Measurements from ENCODE around the gene LBH.

Gene LBH

GRCh38 chr2:30272286-30272685, 41.0 kb downstream of the LBH start:
- no peak for DNase-seq (ENCODE audit: low read depth in 1 of 2, low spot score in 1 of 2)

GRCh38 chr2:30272761-30273573, 41.6 kb downstream of the LBH start:
- DNase-seq (ENCODE audit: low read depth in 1 of 2, low spot score in 1 of 2): peak in 1 of 2 donors; percentile 51

DNA sequence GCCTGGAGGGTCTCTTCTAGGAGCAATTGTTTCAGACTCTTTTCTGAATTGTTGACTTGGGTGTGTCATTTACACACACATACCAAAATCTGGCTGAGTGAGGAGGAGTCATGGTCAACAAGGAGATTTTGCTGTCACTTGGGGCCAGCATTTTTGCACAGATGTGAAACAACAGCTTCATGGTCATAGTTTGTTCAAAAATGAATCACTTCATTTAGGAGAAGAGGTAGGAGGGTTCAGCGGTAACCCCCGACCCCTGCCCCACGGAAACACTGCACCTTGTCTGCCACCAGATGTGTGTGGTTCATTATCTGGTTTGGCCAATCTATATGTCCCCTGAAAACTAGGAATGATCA, 42.2 kb downstream of the LBH start:
- DNase-seq (ENCODE audit: low read depth in 1 of 2, low spot score in 1 of 2): no peak

GRCh38 chr2:30275256-30275655, 43.9 kb downstream of the LBH start:
- DNase-seq (ENCODE audit: low read depth in 1 of 2, low spot score in 1 of 2): no peak

GRCh38 chr2:30276455-30276911, 45.1 kb downstream of the LBH start:
- no peak for DNase-seq (ENCODE audit: low read depth in 1 of 2, low spot score in 1 of 2)

- no peak for DNase-seq (ENCODE audit: low read depth in 1 of 2, low spot score in 1 of 2)
Measured at GRCh38 chr2:30277582-30277981, 46.2 kb downstream of the LBH start.

GRCh38 chr2:30278419-30278818, 47.1 kb downstream of the LBH start:
- no peak for DNase-seq (ENCODE audit: low read depth in 1 of 2, low spot score in 1 of 2)

- DNase-seq (ENCODE audit: low read depth in 1 of 2, low spot score in 1 of 2): no peak
Measured at GRCh38 chr2:30280596-30281434, 49.5 kb downstream of the LBH start.

GRCh38 chr2:30282081-30282480, 50.7 kb downstream of the LBH start:
- DNase-seq (ENCODE audit: low read depth in 1 of 2, low spot score in 1 of 2): no peak

DNA sequence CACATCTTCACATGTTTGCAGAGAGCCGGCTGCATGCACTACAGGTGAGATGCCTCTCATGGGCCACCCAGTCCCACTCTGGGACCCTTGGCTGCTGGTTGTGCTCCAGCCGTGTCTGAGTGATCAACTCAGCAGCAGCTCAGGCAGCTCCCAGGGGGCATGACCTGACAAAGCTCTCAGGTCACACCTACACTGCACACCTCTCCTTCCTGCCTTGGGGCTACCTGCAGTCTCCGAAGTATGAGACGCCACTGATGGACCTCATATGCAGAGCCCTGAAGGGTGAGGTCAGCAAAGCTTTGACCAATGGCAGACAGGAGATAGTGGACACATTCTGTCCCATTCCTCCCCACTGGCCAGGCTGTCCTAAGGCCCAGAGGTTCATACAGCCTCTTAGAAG, 51.4 kb downstream of the LBH start:
- DNase-seq (ENCODE audit: low read depth in 1 of 2, low spot score in 1 of 2): no peak

DNA sequence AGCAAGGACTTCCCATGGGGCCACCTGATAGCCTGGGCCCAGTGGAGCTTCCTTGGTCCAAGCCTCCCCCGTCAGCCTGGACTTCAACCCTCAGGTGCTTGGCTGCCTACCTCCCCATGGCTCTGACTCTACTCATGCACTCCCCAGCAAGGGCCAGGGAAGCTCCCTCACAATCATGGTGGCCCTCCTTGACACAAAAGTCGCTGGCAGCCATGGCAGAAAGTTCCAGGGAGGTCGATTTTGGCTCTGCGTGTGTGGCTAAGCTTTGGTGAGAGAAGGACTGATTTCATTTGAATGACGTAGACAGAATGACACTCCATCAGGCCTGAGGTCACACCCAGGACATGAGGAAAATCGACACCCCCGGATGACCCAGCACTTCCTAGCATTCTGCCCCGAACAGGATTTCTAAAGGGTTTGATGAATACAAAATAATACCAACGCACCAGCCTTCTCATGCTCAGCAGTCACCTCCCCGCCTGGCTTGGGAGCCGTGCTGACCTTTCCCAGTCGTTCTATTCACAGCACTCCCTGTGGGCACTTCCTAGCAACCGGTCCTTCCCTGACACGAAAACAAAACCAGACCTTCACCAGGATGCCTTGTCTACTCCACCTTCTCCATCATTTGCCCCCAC, 52.7 kb downstream of the LBH start:
- DNase-seq (ENCODE audit: low read depth in 1 of 2, low spot score in 1 of 2): no peak

- no peak for DNase-seq (ENCODE audit: low read depth in 1 of 2, low spot score in 1 of 2)
Measured at GRCh38 chr2:30285758-30286157, 54.4 kb downstream of the LBH start.

DNA sequence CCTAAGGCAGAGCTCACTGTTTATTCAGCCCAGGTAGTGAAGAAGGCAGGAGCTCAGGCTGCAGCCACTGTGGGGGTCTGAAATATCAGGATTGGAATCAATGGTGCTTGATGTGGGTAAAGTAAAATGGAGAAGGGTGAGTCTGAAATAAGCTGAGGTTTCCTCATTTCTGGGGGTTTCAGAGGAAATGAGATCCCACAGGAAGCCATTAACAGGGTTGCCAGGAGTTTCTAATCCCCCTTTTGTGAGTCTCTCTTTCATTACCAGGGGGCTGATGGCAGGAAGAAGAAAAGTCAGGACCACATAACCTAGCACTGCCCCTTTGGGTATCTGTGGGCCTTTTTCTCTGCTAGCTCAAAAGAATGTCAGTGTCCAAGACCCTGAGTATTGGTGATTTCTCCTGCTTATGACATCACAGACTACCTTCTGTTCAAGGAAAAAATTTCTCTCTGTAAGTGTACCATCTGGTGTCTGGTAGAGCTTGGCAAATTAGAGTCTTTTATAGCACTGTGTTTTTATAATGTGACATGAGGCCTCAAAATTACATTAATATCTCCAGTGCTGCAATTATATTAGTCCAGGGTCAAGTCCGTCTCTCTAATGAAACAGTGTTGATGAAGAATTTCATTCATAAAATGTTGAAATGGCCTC, 56.0 kb downstream of the LBH start:
- DNase-seq (ENCODE audit: low read depth in 1 of 2, low spot score in 1 of 2): no peak

DNA sequence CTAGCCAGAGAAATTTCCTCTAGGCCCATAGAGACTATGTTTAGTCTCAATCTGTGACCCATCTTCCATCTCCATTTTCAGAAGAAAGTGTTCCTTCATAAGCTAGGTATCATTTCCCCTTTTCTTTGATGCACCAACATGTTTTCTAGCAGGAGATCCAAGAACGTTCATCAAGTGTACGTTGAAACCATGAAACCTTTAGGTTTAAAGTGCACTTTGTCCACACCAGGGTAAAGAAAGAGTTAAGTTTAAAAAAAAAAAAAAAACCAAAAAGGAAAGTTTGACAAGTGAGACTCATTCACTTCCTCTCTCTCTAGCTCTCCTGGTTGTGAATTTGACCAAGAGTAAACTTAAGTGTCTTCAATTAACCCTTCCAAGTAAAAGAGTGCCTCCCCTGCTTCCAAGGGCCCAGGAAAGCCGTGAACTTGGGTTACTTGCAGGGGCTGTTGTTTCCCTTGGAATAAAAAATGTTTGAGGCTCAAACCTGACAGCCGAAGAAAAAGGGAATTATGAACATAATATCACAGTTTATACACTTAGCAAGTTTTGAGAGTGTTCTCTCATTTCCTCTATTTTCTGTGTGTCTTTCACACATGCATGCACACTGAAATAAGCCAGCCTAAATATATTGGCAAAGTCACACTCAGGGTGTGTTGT, 56.7 kb downstream of the LBH start:
- no peak for DNase-seq (ENCODE audit: low read depth in 1 of 2, low spot score in 1 of 2)

DNA sequence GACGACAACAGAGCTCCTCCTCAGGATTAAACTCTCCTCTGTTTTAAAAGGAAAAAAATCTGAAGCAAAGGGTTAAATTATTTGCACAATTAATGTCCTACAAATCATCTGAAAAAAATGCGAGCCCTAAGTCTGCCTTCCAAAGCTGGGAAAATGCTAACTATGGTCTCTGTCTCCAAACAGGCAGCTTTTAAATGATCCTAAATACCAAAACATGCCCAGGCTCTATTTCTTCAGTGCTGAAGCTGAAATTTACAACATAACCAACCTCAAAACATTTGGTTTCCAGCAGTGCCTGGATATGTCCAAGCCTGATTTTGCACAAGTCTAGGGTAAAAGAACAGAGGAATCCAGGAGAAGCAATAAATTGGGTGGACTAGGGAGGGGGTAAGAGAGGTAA, 57.2 kb downstream of the LBH start:
- DNase-seq (ENCODE audit: low read depth in 1 of 2, low spot score in 1 of 2): no peak

GRCh38 chr2:30293303-30293921, 62.1 kb downstream of the LBH start:
- DNase-seq (ENCODE audit: low read depth in 1 of 2, low spot score in 1 of 2): no peak

GRCh38 chr2:30294133-30294532, 62.8 kb downstream of the LBH start:
- DNase-seq (ENCODE audit: low read depth in 1 of 2, low spot score in 1 of 2): no peak

GRCh38 chr2:30296496-30296895, 65.2 kb downstream of the LBH start:
- DNase-seq (ENCODE audit: low read depth in 1 of 2, low spot score in 1 of 2): no peak

DNA sequence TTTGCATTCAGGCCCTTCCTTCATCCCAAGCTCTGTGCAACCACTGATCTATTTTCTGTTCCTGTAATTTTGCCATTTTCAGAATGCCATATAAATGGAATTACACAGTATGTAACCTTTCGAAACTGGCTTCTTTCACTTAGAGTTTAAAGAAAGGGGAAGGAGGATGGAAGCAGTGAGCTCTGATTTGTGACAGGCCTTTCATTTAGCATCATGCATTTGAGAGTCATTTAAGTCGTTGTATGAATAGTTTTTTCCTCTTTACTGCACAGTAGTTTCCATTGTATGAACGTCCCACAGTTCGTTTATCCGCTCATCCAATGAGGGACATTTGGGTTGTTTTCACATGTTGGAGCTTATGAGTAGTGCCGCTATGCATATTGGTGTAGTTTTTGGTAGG, 67.0 kb downstream of the LBH start:
- DNase-seq (ENCODE audit: low read depth in 1 of 2, low spot score in 1 of 2): no peak

DNA sequence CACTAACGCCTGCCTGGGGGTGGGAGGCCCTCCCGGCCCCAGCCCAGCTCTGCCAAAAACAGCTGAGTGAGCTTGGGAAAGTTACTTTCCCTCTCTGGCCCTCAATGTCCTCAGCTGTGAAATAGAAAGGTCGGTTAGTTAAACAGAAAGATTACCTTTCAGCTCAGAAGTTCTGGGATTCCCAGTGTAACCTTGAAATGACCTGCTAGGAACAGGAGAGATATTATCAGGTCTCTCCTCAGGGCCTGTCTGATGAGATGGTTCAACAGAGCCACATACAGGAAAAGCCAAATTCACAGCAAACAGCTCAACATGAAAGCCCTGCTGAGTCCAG, 68.8 kb downstream of the LBH start:
- no peak for DNase-seq (ENCODE audit: low read depth in 1 of 2, low spot score in 1 of 2)
